GM21526 (cell line): ENCODE data around the gene C2CD4A.

ENCODE experiments used
- ATAC-seq: cut with Tn5 transposase; IDR thresholded peaks from one replicate; pipeline ENCODE4 v1.9.1; 2021; ENCODE audit warnings: moderate library complexity; ENCODE audit not compliant: unreplicated experiment, low FRiP score

Gene C2CD4A

GRCh38 chr15:62059108-62059815 lies 7.5 kb upstream of the C2CD4A start:
- ATAC-seq = no peak

DNA sequence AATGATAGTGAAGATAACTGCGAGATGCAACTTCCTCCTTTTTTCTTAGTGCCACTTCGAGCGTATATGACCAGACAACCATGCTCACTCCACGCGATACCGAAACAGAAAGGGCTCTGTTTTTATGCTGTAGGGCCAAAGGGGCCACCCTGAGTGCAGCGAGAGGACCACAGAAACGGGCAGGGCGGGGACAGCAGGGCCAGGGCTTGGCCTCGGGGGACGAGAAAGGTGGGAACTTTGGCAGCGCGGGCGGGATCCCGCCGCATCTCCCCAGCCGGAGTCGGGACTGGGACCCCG lies 7.0 kb upstream of the C2CD4A start:
- peak; percentile 72 for ATAC-seq

- peak; percentile 83 for ATAC-seq
These were observed 6.5 kb upstream of the C2CD4A start, which contains the start of gene VPS13C for GRCh38 chr15:62060113-62060895. Gene VPS13C (minus strand): TSS chr15:62060447. CDS start chr15:62060374, 73 bp downstream.

DNA sequence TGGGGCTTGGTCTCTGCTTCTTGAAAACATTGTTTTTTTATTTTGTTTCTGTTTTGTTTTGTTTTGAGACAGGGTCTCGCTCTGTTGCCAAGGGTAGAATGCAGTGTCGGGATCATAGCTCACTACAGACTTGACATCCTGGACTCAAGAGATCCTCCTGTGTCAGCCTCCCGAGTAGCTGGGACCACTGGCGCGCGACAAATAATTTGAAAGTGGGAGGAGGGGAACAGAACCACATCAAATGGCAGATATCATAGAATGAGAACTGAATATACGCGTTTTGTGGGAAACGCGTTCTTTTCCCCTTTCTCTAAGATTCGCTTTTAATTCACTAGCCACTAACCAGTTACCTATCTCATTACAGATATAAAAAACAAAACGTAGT lies 5.9 kb upstream of the C2CD4A start:
- ATAC-seq = no peak

DNA sequence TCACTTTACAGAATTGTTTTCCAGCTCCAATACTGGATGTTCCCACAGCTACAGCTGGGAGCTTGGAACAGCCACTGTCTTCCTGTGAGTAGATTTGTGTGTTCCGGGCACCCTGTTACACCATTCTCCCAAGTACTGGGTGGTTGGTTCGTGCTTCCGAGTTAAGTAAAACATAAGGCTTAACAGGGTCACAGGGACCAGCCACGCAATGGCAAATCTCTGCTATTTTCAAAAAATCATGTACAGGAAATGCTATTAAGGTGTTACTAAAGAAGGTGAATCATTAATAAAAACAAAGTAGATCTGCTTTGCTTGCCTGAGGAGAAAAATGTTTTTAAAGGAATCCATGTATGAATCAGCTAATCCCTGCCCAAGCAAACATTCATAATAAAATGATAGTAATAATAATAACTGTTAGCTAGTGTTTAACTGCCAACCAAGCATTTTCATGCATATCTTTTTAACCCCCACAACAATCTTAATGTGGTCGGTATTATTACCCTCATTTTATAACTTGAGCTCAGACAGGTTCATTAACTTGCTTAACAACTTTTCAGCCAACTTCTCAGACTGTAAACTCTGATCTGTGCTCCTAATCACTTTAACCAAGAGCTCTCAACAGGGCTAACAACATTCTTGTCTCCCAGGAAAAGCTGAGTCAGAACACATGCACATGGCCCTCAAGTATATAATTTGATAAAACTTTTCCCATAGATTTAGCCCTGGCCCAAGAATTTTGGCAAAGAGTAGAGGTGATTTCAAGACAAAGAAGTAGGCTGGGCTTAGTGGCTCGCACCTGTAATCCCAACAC lies 2.7 kb upstream of the C2CD4A start:
- ATAC-seq = no peak

DNA sequence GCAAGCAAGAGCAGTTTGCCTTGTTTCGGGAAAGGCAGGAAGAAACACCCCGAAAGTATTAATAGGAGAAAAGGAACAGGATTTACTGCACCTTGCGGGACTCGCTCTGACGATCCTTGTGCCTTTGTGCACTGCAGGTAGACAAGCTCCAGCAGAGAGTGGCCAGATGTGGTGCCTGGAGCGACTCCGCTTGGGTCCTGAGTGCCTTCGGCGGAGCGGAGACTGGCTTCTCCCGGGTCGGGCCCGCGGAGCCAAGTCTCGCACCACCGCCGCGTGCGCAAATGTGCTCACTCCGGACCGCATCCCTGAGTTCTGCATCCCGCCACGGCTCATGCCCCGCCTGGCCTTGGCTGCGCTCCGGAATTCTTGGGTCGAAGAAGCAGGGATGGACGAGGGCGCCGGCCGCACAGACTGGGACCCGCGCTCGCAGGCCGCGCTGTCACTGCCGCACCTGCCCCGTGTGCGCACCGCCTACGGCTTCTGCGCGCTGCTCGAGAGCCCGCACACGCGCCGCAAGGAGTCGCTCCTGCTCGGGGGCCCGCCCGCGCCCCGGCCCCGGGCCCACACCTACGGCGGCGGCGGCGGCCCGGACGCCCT lies 769 bp downstream of the C2CD4A start:
- no peak for ATAC-seq

- ATAC-seq = no peak
These were observed 1.5 kb downstream of the C2CD4A start for GRCh38 chr15:62068071-62068809.

GRCh38 chr15:62068810-62069167 lies 2.0 kb downstream of the C2CD4A start:
- ATAC-seq = no peak

- ATAC-seq = no peak
These were observed 2.8 kb downstream of the C2CD4A start for GRCh38 chr15:62069551-62069950.

DNA sequence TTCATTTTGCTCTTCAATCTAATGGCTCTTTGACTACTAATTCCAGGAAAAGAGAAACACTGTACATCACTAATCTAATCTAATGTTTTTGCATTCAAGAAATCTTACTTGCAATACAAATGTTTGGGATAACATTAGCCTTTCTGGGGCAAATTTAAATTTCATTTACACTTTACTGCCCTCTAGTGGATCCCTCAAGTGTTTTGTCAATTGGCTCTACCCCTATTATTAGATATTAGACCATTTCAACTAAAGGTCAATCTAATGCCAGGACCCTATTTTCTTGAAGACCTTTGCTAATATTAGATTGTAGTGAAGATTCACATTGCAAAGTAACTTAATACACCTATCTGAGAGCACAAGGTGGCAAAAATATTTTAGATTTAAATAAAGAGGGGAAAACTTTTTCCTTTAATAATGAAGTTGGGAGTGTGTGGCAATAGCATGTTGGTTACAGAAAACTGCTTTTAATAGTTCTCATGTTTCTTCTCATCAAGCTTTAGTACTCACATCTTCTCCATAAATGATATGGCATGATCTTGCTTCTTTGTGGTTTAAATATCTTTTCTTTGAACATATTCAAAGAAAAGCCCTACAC lies 5.0 kb downstream of the C2CD4A start:
- ATAC-seq = no peak

DNA sequence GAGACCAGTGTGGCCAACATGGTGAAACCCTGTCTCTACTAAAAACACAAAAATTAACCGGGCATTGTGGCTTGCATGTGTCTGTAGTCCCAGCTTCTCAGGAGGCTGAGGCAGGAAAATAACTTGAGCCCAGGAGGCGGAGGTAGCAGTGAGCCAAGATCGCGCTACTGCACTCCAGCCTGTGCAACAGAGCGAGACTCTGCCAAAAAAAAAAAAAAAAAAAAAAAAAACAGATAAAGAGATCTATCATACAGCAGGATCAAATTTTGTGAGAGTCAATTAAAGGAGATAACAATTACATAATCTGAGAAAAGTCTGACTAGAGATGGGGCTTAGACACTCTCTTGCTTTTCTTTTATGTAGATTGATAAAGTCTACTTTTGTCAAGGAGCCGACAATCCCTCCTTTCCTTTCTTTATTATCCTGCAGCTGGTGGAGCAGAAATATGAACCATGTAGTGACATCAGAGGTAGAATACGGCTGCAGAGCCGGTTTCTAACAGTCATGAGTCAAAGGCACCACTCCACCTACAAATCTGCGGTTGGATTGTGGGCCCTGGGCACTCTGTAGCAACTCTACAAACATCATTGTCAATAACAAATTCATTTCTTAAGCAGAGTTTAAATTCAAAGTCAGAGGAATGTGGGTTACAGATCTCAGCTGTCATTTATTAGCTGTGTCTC lies 9.0 kb downstream of the C2CD4A start:
- no peak for ATAC-seq

DNA sequence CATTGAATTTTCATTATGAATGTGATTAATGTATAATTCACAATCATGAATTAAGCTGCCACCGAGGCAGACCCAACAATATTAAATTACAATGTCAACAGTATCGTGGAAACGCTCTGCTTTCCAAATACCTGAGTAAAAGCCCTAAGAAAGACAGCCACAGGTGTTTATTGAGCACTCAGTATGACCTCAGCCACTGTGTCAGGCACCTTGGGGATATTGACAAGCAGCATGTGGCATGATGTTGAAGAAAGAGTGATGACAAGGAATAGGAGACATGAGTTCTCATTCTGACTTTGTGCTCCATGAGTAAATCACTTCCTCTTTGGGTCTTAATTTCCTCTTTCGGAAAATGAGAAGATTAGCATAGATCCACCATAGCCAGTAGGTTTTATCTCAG lies 12.8 kb downstream of the C2CD4A start:
- ATAC-seq = no peak

DNA sequence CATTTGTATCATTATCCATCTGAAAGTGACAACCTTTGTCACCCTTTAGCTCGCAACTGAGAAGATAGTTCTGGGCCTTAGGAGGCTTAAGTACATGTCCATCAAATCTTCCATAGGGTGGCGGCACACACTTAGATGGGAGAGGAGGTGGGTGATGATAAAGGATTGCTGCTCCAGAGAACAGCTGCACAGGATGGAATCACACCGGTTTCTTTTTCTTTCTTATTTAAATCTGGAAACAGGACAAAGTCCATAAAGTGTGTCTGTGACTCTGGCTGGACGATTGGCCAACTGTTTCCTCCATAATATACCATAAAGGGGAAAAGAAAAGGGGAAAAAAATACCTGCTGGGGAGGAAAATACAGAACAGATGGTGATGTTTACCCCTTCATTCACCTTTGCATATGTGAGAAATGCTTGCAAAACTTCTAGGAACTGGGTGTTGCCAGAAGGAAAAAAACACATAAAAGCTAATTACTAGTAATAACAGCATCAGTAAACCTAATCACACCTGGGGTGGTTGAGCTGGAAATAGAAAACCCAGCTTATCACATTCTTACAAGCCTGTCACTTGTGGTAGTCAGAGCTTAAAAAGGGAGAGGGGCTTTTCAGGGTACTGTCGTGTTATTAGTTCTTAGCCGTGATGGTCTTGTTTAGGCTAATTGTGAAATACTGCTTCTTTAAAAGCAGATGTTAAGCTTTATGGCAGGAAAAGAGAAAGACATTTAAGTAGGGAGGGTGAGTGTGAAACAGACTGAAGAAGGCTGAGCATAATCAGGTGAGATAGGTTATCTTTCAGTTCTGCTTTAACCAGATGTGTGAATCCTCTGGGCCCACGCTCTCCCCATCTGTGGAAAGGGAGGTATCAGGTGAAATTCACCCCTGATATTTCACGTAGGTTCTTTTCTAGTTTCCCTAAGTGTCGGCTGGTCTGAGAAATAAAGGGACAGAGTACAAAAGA lies 16.7 kb downstream of the C2CD4A start:
- peak; percentile 77 for ATAC-seq

DNA sequence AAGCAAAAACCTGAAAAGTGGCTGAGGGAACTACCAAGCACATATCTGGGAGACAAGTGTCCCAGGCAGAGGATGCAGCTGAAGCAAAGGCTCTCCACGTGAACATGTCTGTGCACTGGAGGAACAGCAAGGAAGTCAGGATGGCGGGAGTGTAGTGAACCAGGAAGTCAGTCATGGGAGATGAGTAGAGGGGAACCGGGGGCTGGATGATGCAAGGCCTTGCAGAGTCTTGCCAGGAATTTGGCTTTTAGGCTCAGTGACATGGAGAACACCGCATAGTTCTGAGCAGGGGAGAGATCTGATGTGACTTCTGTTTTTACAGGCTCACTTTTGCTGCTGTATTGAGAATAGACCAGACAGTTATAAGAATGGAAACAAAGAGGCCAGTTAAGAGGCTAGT lies 19.0 kb downstream of the C2CD4A start:
- ATAC-seq = no peak

DNA sequence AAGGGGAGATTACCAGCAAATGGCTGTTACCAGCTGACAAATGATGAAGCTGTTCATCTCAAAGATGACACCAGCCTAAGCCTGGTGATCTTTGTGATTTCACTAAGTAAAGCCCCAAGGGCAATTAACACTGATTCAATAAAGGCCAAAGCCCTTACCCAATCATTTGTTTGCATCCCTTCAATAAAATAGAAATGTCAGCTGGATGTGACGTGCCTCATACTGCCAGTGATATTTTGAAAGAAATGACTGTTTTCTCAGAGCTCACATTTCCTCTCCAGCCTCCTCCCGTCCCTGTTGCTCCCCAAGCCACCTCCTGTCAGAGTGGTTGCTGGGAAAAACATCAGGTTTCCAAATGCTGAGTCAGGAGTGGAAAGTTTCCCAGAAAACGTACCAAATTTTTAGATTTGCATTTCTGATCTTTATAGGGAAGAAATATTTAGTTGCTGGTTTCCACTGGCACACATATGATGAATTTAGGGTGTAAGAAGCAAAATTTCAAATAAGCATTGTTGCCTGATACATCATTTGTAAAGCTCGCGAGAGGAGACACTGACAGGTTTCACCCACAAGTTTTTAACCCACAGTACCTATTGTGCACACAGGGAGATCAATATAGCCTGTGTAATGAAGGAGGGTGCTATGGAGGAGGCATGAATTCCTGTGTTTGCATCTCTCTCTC lies 21.0 kb downstream of the C2CD4A start:
- no peak for ATAC-seq

GRCh38 chr15:62088353-62088693 lies 21.5 kb downstream of the C2CD4A start:
- ATAC-seq = no peak

- no peak for ATAC-seq
These were observed 22.8 kb downstream of the C2CD4A start for GRCh38 chr15:62089616-62090015.

GRCh38 chr15:62090988-62091387 lies 24.2 kb downstream of the C2CD4A start:
- ATAC-seq = no peak
